GM18520 (cell line): Measurements from ENCODE around the gene CNGA4.
"Not testable (repeated sequence)": the region's sequence is repeated elsewhere in the genome, so short reads cannot be mapped to it uniquely, and the experiment has no call there.

ENCODE experiments used
- ATAC-seq: cut with Tn5 transposase; IDR thresholded peaks from one replicate; pipeline ENCODE4 v1.9.1; 2021; ENCODE audit not compliant: unreplicated experiment

Gene CNGA4

DNA sequence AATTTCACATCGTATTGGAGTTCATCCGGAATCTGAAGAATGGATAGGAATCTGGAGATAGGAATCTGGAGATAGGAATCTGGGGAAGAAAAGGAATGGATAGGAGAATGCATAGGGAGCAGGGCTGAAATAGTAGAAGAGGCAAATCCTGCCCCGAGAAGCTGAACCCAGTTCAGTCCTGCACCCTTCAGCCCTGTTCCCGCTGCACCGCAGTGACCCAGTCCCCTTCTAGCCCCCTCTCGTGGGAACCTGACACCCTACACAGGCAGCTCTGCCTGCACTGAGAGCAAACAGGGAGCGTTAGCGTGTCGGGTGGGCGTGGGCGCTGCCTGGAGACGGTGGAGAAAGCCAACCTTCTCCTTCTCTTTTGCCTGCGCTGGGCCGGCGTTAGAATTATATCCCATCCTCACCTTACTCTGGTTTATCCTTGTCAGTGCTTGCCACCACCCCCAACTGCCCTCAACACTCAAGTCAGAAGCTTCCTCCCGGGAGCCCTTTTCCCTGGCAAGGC is 19.7 kb downstream of the CNGA4 start:
- ATAC-seq = no peak

DNA sequence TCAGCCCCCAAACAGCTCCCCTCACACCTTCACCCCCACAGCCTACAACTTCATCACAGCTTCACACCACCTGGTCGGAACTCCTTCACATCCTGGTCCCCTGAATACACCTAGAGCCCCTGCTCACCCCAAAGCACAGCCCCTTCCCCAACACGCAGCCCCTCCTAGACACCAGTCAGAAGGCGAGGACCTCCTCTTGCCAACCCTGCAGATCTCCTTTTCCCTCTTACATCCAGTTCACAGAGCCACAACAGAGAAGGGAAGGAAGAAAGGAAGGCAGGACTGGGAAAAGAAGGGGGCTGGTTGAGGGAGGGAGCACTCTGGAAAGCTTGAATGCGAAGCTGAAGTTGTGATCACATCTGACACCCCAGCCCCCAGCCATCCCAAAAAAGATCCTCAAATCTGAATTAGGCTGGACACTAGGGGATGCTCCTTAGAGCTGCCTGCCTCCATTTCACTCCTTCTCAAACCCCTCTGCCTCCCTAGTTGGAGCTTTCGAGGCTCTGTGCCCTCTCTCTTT is 21.4 kb downstream of the CNGA4 start:
- no peak for ATAC-seq

DNA sequence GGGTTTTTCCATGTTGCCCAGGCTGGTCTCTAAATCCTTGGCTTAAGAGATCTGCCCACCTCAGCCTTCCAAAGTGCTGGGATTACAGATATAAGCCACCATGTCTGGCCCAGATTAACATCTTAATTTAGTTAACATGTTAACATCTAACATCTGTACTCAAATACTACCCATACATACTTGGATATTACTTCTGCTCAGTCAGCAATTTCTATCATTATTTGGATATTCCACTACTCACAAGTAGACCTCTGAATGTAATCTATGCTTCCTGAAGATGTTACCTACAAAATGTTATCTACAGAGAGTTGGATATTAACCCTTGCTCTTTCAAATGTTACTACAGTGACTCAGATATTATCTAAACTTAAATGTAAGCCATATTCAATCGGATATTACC is 24.8 kb downstream of the CNGA4 start:
- no peak for ATAC-seq

DNA sequence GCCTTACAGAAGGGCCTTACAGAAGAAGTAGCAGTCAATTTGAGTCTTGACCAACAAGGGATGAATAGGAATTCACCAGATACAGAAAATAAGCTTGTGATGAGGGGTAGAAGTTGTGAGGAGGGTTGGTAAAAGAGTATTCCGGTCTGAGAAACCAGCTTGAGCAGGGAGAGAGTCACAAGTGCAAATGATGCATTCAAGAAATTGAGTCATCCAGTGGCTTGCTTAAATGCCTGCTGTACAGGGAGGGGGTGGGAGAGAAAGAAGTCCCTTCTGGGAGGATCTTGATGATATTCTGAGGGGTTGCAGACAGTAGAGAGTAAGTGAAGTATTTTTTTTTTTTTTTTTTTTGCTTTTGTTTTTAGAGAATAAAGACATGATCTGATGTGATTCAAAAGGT is 29.9 kb downstream of the CNGA4 start:
- ATAC-seq = no peak

DNA sequence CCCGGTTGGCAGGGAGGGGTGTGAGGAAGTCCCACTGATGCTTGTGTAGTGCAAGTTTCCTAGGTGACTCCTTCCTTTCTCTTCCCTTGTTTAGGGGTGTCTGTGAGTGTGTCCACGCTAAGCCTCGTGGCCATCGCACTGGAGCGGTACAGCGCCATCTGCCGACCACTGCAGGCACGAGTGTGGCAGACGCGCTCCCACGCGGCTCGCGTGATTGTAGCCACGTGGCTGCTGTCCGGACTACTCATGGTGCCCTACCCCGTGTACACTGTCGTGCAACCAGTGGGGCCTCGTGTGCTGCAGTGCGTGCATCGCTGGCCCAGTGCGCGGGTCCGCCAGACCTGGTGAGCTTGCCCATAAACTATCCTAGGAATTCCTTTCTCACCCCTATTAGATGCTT is 31.1 kb downstream of the CNGA4 start:
- ATAC-seq = no peak

DNA sequence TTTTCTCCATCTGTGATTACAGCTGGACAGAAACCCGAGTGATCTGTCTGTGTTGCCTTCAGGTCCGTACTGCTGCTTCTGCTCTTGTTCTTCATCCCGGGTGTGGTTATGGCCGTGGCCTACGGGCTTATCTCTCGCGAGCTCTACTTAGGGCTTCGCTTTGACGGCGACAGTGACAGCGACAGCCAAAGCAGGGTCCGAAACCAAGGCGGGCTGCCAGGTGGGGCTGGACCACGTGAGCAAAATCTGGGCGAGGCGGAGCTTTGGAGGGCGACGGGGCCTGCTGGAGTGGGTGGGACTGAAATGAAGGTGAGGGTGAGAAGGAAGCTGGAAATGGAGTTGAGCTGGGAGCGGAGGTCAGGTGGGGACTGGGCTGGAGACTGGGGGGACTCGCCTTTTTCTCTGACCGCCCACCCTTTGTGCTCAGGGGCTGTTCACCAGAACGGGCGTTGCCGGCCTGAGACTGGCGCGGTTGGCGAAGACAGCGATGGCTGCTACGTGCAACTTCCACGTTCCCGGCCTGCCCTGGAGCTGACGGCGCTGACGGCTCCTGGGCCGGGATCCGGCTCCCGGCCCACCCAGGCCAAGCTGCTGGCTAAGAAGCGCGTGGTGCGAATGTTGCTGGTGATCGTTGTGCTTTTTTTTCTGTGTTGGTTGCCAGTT is 31.8 kb downstream of the CNGA4 start:
- no peak for ATAC-seq

DNA sequence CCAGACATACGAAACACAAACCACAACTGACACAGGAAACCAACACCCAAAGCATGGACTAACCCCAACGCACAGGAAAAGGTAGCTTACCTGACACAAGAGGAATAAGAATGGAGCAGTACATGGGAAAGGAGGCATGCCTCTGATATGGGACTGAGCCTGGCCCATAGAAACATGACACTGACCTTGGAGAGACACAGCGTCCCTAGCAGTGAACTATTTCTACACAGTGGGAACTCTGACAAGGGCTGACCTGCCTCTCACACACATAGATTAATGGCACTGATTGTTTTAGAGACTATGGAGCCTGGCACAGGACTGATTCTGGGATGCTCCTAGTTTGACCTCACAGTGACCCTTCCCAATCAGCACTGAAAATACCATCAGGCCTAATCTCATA is 32.7 kb downstream of the CNGA4 start:
- ATAC-seq = no peak

DNA sequence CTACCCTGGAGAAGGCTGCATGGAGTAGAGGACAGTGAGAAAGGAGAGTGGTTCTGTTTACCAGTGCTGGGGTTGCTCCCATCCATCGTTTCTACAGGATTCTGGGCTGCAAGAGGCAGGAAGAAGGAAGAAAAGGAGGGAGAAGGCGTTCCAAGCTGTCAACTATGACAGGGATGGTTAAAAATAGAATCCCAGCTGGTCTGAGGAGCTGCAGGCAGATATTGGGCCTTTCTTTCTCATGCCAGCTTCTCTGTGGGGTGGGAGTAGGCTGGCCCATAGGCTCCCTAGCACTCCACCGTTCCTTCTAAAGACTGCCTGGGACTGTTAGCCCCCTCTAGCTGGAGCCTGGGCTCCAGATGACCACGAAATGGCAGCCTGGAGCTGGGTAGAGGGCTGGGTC is 34.3 kb downstream of the CNGA4 start:
- ATAC-seq = no peak

DNA sequence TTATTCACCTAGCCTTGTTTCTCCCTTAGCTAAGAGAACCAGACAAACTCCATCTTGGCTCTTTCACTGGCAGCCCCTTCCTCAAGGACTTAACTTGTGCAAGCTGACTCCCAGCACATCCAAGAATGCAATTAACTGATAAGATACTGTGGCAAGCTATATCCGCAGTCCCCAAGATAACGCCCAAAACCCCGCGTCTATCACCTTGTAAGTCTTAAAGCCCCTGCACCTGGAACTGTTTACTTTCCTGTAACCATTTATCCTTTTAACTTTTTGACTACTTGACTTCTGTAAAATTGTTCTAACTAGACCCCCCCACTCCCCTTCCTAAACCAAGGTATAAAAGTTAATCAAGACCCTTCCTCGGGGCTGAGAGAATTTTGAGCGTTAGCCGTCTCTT is 41.9 kb downstream of the CNGA4 start:
- ATAC-seq = not testable (repeated sequence)

DNA sequence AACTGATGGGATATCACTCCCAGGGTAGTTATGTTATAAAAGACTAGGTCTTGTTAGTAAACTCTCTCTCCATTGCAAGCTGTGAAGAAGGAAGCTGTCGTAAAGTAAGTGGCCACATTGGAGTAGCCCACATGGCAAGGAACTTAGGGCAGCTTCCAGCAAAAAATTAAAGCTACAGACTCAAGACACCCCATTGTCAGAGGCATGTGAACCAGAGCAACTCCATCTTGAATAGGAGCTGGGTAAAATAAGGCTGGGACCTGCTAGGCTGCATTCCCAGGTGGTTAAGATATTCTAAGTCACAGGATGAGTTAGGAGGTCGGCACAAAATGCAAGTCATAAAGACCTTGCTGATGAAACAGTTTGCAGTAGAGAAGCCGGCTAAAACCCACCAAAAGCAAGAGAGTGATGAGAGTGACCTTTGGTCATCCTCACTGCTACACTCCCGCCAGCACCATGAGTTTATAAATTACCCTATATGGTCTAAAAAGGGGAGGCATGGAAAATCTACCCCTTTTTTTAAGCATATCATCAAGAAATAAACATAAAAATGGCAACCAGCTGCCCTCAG is 44.6 kb downstream of the CNGA4 start:
- no peak for ATAC-seq

DNA sequence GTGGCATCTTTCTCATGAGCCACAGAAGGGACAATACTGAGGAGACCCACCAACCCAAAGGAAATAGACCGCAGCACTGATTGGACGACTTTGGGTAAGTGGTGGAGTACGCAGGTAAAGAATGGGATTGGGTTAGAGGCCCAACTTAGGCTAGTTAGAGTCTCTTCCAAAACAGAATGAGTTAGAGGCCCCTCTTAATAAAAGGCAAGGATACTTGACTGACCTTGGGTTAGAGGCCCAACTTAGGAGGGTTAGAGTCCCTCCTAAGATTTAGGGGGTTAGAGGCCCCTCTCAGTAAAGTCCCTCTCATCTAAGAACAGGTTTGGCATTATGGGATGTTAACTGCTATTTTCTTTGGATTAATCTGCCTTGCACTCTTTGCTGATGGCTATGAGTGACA is 45.4 kb downstream of the CNGA4 start:
- no peak for ATAC-seq

DNA sequence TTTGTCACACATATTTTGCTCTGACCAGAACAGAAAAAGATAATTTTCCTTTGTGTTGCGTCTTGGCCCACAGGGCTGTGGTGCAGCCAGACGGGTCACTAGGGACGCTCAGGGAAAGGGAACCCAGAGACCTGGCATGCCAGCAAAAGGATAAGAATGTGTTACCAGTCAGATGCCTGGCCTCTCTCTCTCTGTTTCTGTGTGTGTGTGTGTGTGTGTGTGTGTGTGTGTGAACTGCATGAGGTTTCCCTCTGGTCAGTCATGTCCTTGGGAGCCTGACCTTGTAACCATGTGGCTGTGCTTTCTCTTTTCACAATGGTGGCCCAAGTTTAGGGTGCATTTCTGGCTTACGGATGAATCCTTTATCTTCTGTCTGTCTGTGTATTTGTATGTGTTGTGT is 46.1 kb downstream of the CNGA4 start:
- ATAC-seq = no peak
